B cell (primary cell): ENCODE measurements around the gene RNLS. TPM values are rescaled to one million over a fixed set of nuclear protein-coding genes. Genes with fewer than 3 reads are reported as not detected.

Source experiments
- ATAC-seq: fragments of 200-7000 bp; cut with Tn5 transposase; one replicate; pipeline ENCODE4 v1.10.0; 2021; ENCODE audit warnings: low read depth, mild to moderate bottlenecking, moderate number of reproducible peaks, moderate library complexity
- CTCF ChIA-PET: fragments of 350-600 bp; sonication (Branson Sonifier 250); formaldehyde crosslinking; loops from one replicate; lab custom pipeline; 2021; ENCODE audit warnings: antibody characterized with exemption, inconsistent platforms; lab: Charles Lee
- POLR2A ChIA-PET: fragments of 350-600 bp; sonication (Branson Sonifier 250); formaldehyde crosslinking; loops from one replicate; lab custom pipeline; 2021; ENCODE audit warnings: antibody characterized with exemption; lab: Charles Lee
- DNase-seq: peaks from one replicate; pipeline ENCODE4 v3.0.0; 2013
- H2AFZ ChIP-seq: 2 replicates; pipeline ENCODE4 v1.6.1; 2012; ENCODE audit warnings: mild to moderate bottlenecking, low read depth, low read length; ENCODE audit not compliant: insufficient read depth, poor library complexity, severe bottlenecking
- H3K27ac ChIP-seq, 2 donors: 1 replicate in 1 of 2; 2 replicates in 1 of 2; pipeline ENCODE4 v1.5.1; 2012 to 2013; ENCODE audit warnings: low read length in 2 of 2, mild to moderate bottlenecking in 2 of 2, moderate library complexity in 1 of 2
- H3K27me3 ChIP-seq, 4 experiments: fragments of 200-600 bp in 1 of 4; sonication (generic) in 1 of 4; replicated peaks in 1 of 4; 1 replicate in 2 of 4; 2 replicates in 2 of 4; pipeline versions ENCODE4 v1.6.1 to v1.7.0; 2013 to 2016; ENCODE audit warnings: low read length in 3 of 4, mild to moderate bottlenecking in 2 of 4, mixed read lengths in 1 of 4, moderate library complexity in 1 of 4; ENCODE audit not compliant: insufficient read depth in 4 of 4, control insufficient read depth in 3 of 4; ENCODE audit errors: control extremely low read depth in 1 of 4
- H3K36me3 ChIP-seq, 2 experiments: replicated peaks in 1 of 2; 1 replicate in 1 of 2; 2 replicates in 1 of 2; pipeline versions ENCODE4 v1.6.1 to v1.7.1; 2013; ENCODE audit warnings: low read length in 1 of 2; ENCODE audit not compliant: insufficient read depth in 2 of 2, control insufficient read depth in 1 of 2; ENCODE audit errors: control extremely low read depth in 1 of 2, extremely low read depth in 1 of 2
- H3K4me1 ChIP-seq, 2 donors: fragments of 200-600 bp in 1 of 2; sonication (generic) in 1 of 2; 1 replicate in 1 of 2; 2 replicates in 1 of 2; pipeline versions ENCODE4 v1.5.1 to v1.6.1; 2013 to 2017; ENCODE audit warnings: low read length in 2 of 2; ENCODE audit not compliant: control insufficient read depth in 2 of 2, insufficient read depth in 2 of 2
- H3K4me2 ChIP-seq: replicated peaks from 2 replicates; pipeline ENCODE3; 2012; ENCODE audit warnings: mild to moderate bottlenecking, low read depth, low read length; ENCODE audit not compliant: poor library complexity, severe bottlenecking
- H3K4me3 ChIP-seq, 5 experiments: fragments of 200-600 bp in 1 of 5; sonication (generic) in 1 of 5; 1 replicate in 3 of 5; 2 replicates in 2 of 5; pipeline versions ENCODE4 v1.5.1 to v1.7.0; 2011 to 2016; ENCODE audit warnings: low read length in 4 of 5, mild to moderate bottlenecking in 4 of 5, low read depth in 2 of 5, control low read depth in 1 of 5, moderate library complexity in 1 of 5; ENCODE audit not compliant: insufficient read depth in 1 of 5; ENCODE audit errors: control extremely low read depth in 1 of 5, extremely low read depth in 1 of 5
- H3K79me2 ChIP-seq: fragments of 200-600 bp; sonication (generic); one replicate; pipeline ENCODE4 v1.6.0; 2016; ENCODE audit warnings: low read length; ENCODE audit not compliant: control insufficient read depth, insufficient read depth
- H3K9ac ChIP-seq: fragments of 200-600 bp; sonication (generic); 2 replicates; pipeline ENCODE4 v1.6.1; 2017; ENCODE audit warnings: mild to moderate bottlenecking, low read length, moderate library complexity
- H3K9me3 ChIP-seq, 3 donors: one replicate each; pipeline versions ENCODE4 v1.6.1 to v1.7.1; 2013; ENCODE audit warnings: low read length in 2 of 3; ENCODE audit not compliant: control insufficient read depth in 2 of 3, insufficient read depth in 1 of 3; ENCODE audit errors: control extremely low read depth in 1 of 3
- H4K20me1 ChIP-seq: 2 replicates; pipeline ENCODE4 v1.6.0; 2012; ENCODE audit warnings: mild to moderate bottlenecking, low read length; ENCODE audit not compliant: insufficient read depth, control insufficient read depth, poor library complexity, severe bottlenecking
- H3K27ac Mint-ChIP-seq: one replicate; pipeline ENCODE4 v1.8.0; 2021; ENCODE audit warnings: mixed read lengths
- H3K27me3 Mint-ChIP-seq: one replicate; pipeline ENCODE4 v1.8.0; 2021; ENCODE audit warnings: mixed read lengths
- H3K4me1 Mint-ChIP-seq: one replicate; pipeline ENCODE4 v1.8.0; 2021; ENCODE audit warnings: mixed read lengths
- H3K4me3 Mint-ChIP-seq: one replicate; pipeline ENCODE4 v1.8.0; 2021; ENCODE audit warnings: mixed read lengths
- H3K9me3 Mint-ChIP-seq: one replicate; pipeline ENCODE4 v1.8.0; 2022; ENCODE audit warnings: mixed read lengths; ENCODE audit not compliant: insufficient read depth
- EZH2 ChIP-seq: IDR thresholded peaks from 2 replicates; pipeline ENCODE4 v1.6.1; 2012; ENCODE audit warnings: borderline replicate concordance, low read depth, mild to moderate bottlenecking, moderate library complexity, low read length; ENCODE audit not compliant: insufficient read depth, poor library complexity, severe bottlenecking
- WGBS: methylation state at CpG from one replicate; pipeline ENCODE4 v1.1.5; 2013; ENCODE audit warnings: missing lambda C conversion rate; ENCODE audit not compliant: insufficient coverage; 5-methylcytosine and 5-hydroxymethylcytosine counted together
- intact Hi-C: fragments of 100-400 bp; cut with micrococcal nuclease; formaldehyde crosslinking; loops from one replicate; pipeline ENCODE4 v1.10.0; 2022
- polyA plus RNA-seq: library from polyadenylated mRNA; depleted of rRNA; stranded (reverse); fragments of >200 nt; gene quantifications from 2 replicates; pipeline ENCODE4 v1.2.3, GENCODE V29; 2012
- total RNA-seq, 2 donors: library from RNA; stranded (reverse); fragments of 120-200 nt in 1 of 2; gene quantifications; 1 replicate in 1 of 2; 2 replicates in 1 of 2; pipeline versions ENCODE4 v1.2.3 to v1.2.4, GENCODE V29; 2013 to 2022
- TF ChIP-seq, protein P1 (sequence below): fragments of 200-600 bp; IDR thresholded peaks from one replicate; pipeline ENCODE4 v1.8.0; 2022; ENCODE audit warnings: antibody characterized with exemption, mild to moderate bottlenecking

RNLS gene
- total and polyA plus RNA-seq, 2 donors (not counting 1 experiment from before 2014, with no cell fraction given): 3.5 to 7.5 TPM

DNA sequence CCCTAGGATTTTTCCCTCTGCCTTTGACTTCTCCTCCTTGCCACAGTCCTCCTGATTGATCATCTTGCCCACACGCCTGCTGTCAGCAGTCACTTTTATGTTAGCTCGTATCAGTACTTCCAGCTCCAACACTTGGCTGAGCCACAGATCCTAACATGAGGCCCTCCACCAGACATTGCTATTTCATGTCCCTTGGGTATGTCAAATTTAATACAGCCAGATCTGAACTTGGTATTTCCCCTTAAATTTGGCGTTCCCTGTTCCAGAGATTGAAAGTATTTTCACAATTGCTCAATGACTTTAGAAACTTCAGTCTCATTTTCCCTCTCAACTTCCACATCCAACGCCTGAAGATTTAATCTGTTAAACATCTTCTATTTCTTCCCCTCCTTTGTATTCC, 140.4 kb downstream of the RNLS start:
- 83% methylated on average over 3 of the region's 4 CpGs for WGBS
- Histone ChIP-seq H3K9ac (no peak overlapping the region), H4K20me1 (no peaks in the 10 kb centered on the region), H3K4me2 (no peak overlapping the region), H3K27me3 (no peaks in the 10 kb centered on the region), H2AFZ (no peak overlapping the region), H3K9me3 (peaks cover 0 to 8% (median 0%) of the 10 kb centered on the region in 3 donors), H3K27ac (no peak overlapping the region), H3K4me1 (no peaks in the 10 kb centered on the region), H3K4me3 (no peak overlapping the region), H3K79me2 (no peaks in the 10 kb centered on the region), H3K36me3 (no peaks in the 10 kb centered on the region)
- ChIA-PET POLR2A (no interaction called here), CTCF (no interaction called here)
- Mint-ChIP-seq H3K27me3 (no peaks in the 10 kb centered on the region), H3K4me1 (no peaks in the 10 kb centered on the region), H3K27ac (no peak overlapping the region), H3K9me3 (no peaks in the 10 kb centered on the region), H3K4me3 (no peak overlapping the region)
- intact Hi-C loops: no loop called here
- DNase-seq (no peak), ATAC-seq (no peak)
- TF ChIP-seq EZH2: no peak
- TF ChIP-seq, protein P1, sequence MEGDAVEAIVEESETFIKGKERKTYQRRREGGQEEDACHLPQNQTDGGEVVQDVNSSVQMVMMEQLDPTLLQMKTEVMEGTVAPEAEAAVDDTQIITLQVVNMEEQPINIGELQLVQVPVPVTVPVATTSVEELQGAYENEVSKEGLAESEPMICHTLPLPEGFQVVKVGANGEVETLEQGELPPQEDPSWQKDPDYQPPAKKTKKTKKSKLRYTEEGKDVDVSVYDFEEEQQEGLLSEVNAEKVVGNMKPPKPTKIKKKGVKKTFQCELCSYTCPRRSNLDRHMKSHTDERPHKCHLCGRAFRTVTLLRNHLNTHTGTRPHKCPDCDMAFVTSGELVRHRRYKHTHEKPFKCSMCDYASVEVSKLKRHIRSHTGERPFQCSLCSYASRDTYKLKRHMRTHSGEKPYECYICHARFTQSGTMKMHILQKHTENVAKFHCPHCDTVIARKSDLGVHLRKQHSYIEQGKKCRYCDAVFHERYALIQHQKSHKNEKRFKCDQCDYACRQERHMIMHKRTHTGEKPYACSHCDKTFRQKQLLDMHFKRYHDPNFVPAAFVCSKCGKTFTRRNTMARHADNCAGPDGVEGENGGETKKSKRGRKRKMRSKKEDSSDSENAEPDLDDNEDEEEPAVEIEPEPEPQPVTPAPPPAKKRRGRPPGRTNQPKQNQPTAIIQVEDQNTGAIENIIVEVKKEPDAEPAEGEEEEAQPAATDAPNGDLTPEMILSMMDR: no peak

DNA sequence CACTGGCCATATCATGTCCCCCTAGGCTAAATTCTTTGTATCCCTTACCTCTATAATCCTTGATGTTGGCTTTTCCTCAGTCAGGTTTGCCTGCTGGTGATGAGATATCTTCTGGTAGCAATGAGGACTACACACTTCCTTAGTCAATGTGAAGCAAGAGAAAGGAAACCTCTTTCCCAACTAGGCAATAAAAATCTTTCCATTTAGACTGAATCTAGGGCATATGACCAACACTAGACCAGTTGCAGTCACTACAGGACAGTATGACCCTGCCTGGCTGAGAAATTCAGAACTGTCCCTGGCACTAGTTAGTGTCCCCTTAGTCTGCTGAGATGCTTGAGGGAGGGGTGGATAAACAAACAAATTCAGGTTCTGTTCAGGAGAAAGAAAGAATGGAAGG, 142.6 kb downstream of the RNLS start:
- Histone ChIP-seq H3K4me2 (no peak overlapping the region), H3K4me1 (no peaks in the 10 kb centered on the region), H3K27me3 (no peaks in the 10 kb centered on the region), H3K9ac (no peak overlapping the region), H3K27ac (no peak overlapping the region), H3K4me3 (no peak overlapping the region), H3K36me3 (no peaks in the 10 kb centered on the region), H4K20me1 (no peaks in the 10 kb centered on the region), H2AFZ (no peak overlapping the region), H3K79me2 (no peaks in the 10 kb centered on the region), H3K9me3 (peaks cover 0 to 8% (median 0%) of the 10 kb centered on the region in 3 donors)
- Mint-ChIP-seq H3K27me3 (no peaks in the 10 kb centered on the region), H3K9me3 (no peaks in the 10 kb centered on the region), H3K4me1 (no peaks in the 10 kb centered on the region), H3K27ac (no peak overlapping the region), H3K4me3 (no peak overlapping the region)
- TF ChIP-seq EZH2: no peak
- TF ChIP-seq, protein P1: no peak
- ATAC-seq (no peak), DNase-seq (no peak)
- intact Hi-C loops: no loop called here
- CTCF ChIA-PET: no interaction called here
- POLR2A ChIA-PET: no interaction called here
